ENCODE measurements around the gene POLD2. TPM values are rescaled to one million over a fixed set of nuclear protein-coding genes. Genes with fewer than 3 reads are reported as not detected.

POLD2 gene
- total and polyA plus RNA-seq, 2 of the 13 experiments (the other 11 are each of a cell fraction or from before 2014, with no cell fraction given), result 87.6 to 95.1 TPM

- intact Hi-C loops (cut with micrococcal nuclease; ENCODE audit: unreplicated experiment), result no loop called here
- CTCF ChIA-PET (ENCODE audit: low intra/inter-chr PET ratio, low total read pairs), result no interaction called here
- Histone ChIP-seq H3K4me1 (ENCODE audit: insufficient read depth, low read length) (peaks cover 73% of the 10 kb centered on the region), H3K4me3 (replicated peaks in 1 of 3; ENCODE audit: insufficient read depth in 1 of 3, low read depth in 2 of 3, low read length in 3 of 3) (no peak overlapping the region), H3K27ac (ENCODE audit: extremely low read length, insufficient read depth, low read length) (no peak overlapping the region), H3K27me3 (ENCODE audit: control insufficient read depth in 1 of 2, insufficient read depth in 2 of 2, low read length in 2 of 2) (no peaks in the 10 kb centered on the region), H3K79me2 (ENCODE audit: insufficient read depth, low read length) (no peaks in the 10 kb centered on the region), H3K4me2 (ENCODE audit: low read depth, low read length) (no peak overlapping the region), H3K36me3 (replicated peaks in 1 of 2; ENCODE audit: control insufficient read depth in 1 of 2, insufficient read depth in 2 of 2, low read length in 2 of 2) (peaks cover 0 to 2% of the 10 kb centered on the region in 2 experiments; a peak in 1 of 5 replicates), H3K9ac (ENCODE audit: insufficient read depth, low read depth, low read length) (no peak overlapping the region), H2AFZ (ENCODE audit: low read length) (no peak overlapping the region), H4K20me1 (ENCODE audit: insufficient read depth, low read length) (no peaks in the 10 kb centered on the region), H3K9me3 (ENCODE audit: low read length) (no peaks in the 10 kb centered on the region)
- no TSS peak for BruUV-seq (replicated peaks)
- ATAC-seq (peak; percentile 4), DNase-seq (ENCODE audit: low spot score) (no peak), FAIRE-seq (no peak)
- TF ChIP-seq NRL (CRISPR knock-in tag; IDR thresholded peaks at IDR 0.05; ENCODE audit: borderline replicate concordance) (0 out of 2 replicates have a peak, but pooled peaks have one; percentile 47), POLR2A (IDR thresholded peaks at IDR 0.05; ENCODE audit: insufficient read depth in 1 of 2, low read depth in 2 of 2, low read length in 2 of 2) (peak in 1 of 2 experiments; percentile 28; a peak in 1 of 4 replicates), ZNF749 (CRISPR knock-in tag; IDR thresholded peaks at IDR 0.05; ENCODE audit: borderline replicate concordance) (no peak), RBM22 (optimal IDR thresholded peaks at IDR 0.05; ENCODE audit: low read length) (peak; percentile 26), AKAP8 (CRISPR knock-in tag; IDR thresholded peaks at IDR 0.05) (peak; percentile 71; the same call in 1 of the 2 replicates), HDAC2 (CRISPR knock-in tag; IDR thresholded peaks at IDR 0.05) (no peak), AGO1 (IDR thresholded peaks at IDR 0.05; ENCODE audit: low read depth, low read length, poor library complexity, severe bottlenecking) (peak; percentile 52), DZIP1 (CRISPR knock-in tag; IDR thresholded peaks at IDR 0.05) (peak; percentile 52; the same call in 1 of the 2 replicates), TRIM22 (IDR thresholded peaks at IDR 0.05) (no peak)
- WGBS (ENCODE audit: low lambda C conversion rate), result 61% methylated on average over 3 of the region's 7 CpGs
- in situ Hi-C loops (cut with HindIII; ENCODE audit: extremely low pct_ligation_motif_present, low pct_unique_long_range_greater_than_20kb), result no loop called here
- POLR2A ChIA-PET, result interaction anchor here (0.8 to 1.1 kb wide), 2 partner anchors 22 to 507 kb away, joined by 3 to 4 read pairs; partner anchors contain the start of genes DBNL and DDX56
Measured at GRCh38 chr7:44066494-44067063, 56.8 kb downstream of the POLD2 start.
